GM10266 (cell line): ENCODE measurements around the gene IL21R.

Experiments
- DNase-seq: peaks from one replicate; pipeline ENCODE4 v3.0.0; 2012; ENCODE audit errors: extremely low spot score
- CTCF ChIP-seq: IDR thresholded peaks from 2 replicates; pipeline ENCODE4 v1.5.1; 2012; ENCODE audit warnings: mild to moderate bottlenecking, low read depth; ENCODE audit not compliant: control insufficient read depth, insufficient read depth; ENCODE audit errors: missing control alignments

IL21R gene

GRCh38 chr16:27401768-27402568 lies at the start of gene IL21R:
Gene IL21R (plus strand): TSS chr16:27402174. CDS start chr16:27430072, 27,898 bp downstream.
- peak; percentile 76 for DNase-seq
- TF ChIP-seq CTCF: no peak

- TF ChIP-seq CTCF: no peak
- no peak for DNase-seq
Measured at GRCh38 chr16:27353853-27354252, 48.1 kb upstream of the IL21R start.

GRCh38 chr16:27355610-27356009 lies 46.4 kb upstream of the IL21R start:
- TF ChIP-seq CTCF: peak; percentile 31
- no peak for DNase-seq

GRCh38 chr16:27356794-27357193 lies 45.2 kb upstream of the IL21R start:
- no peak for DNase-seq
- no peak for TF ChIP-seq CTCF

- DNase-seq: no peak
- TF ChIP-seq CTCF: no peak
Measured at GRCh38 chr16:27359051-27359450, 42.9 kb upstream of the IL21R start.

- DNase-seq: no peak
- TF ChIP-seq CTCF: no peak
Measured at GRCh38 chr16:27359615-27360014, 42.4 kb upstream of the IL21R start.

- no peak for TF ChIP-seq CTCF
- DNase-seq: no peak
Measured at GRCh38 chr16:27361987-27362386, 40.0 kb upstream of the IL21R start.
